OCI-LY1 (cell line): Measurements from ENCODE around the gene FMN2.

ENCODE experiments used
- H2AFZ ChIP-seq: fragments of 200-600 bp; sonication (generic), shearing (Covaris generic); 2 replicates; pipeline ENCODE4 v1.6.0; 2014; ENCODE audit warnings: antibody characterized with exemption, mild to moderate bottlenecking, low read length
- H3F3A ChIP-seq: fragments of 200-600 bp; sonication (generic), shearing (Covaris generic); 2 replicates; pipeline ENCODE4 v1.6.0; 2014; ENCODE audit warnings: mild to moderate bottlenecking, antibody characterized with exemption, low read length, moderate library complexity; ENCODE audit not compliant: insufficient read depth
- H3K27ac ChIP-seq: fragments of 200-600 bp; sonication (generic); 2 replicates; pipeline ENCODE4 v1.5.1; 2014; ENCODE audit warnings: low read length, mixed run types, mild to moderate bottlenecking, low read depth; ENCODE audit not compliant: poor library complexity, severe bottlenecking
- H3K27me3 ChIP-seq: fragments of 200-600 bp; sonication (generic); 2 replicates; pipeline ENCODE4 v1.6.0; 2014; ENCODE audit warnings: antibody characterized with exemption, mild to moderate bottlenecking, low read length, moderate library complexity; ENCODE audit not compliant: insufficient read depth
- H3K36me3 ChIP-seq: fragments of 200-600 bp; sonication (generic); 2 replicates; pipeline ENCODE4 v1.6.1; 2014; ENCODE audit warnings: mild to moderate bottlenecking, antibody characterized with exemption, low read length, moderate library complexity, mixed read lengths; ENCODE audit not compliant: insufficient read depth
- H3K4me1 ChIP-seq: fragments of 200-600 bp; sonication (generic); 2 replicates; pipeline ENCODE4 v1.5.1; 2014; ENCODE audit warnings: mild to moderate bottlenecking, low read length, moderate library complexity; ENCODE audit not compliant: insufficient read depth, severe bottlenecking
- H3K4me2 ChIP-seq: fragments of 200-600 bp; sonication (generic), shearing (Covaris generic); 2 replicates; pipeline ENCODE4 v1.6.1; 2014; ENCODE audit warnings: low read length
- H3K4me3 ChIP-seq: fragments of 200-600 bp; sonication (generic); 2 replicates; pipeline ENCODE4 v1.5.1; 2014; ENCODE audit warnings: low read length, low read depth, mild to moderate bottlenecking, mixed read lengths; ENCODE audit not compliant: poor library complexity, severe bottlenecking
- H3K79me2 ChIP-seq: fragments of 200-600 bp; shearing (Covaris generic); 2 replicates; pipeline ENCODE4 v1.6.1; 2016; ENCODE audit warnings: mixed run types, low read length, mixed read lengths; ENCODE audit not compliant: insufficient read depth
- H3K9ac ChIP-seq: fragments of 200-600 bp; sonication (generic), shearing (Covaris generic); 2 replicates; pipeline ENCODE4 v1.6.1; 2014; ENCODE audit warnings: mild to moderate bottlenecking, low read length, mixed read lengths
- H3K9me2 ChIP-seq: fragments of 200-600 bp; sonication (generic), shearing (Covaris generic); 2 replicates; pipeline ENCODE4 v1.6.1; 2014; ENCODE audit warnings: low read depth, mild to moderate bottlenecking, low read length, mixed read lengths
- H3K9me3 ChIP-seq: fragments of 200-600 bp; shearing (Covaris generic); 2 replicates; pipeline ENCODE4 v1.6.1; 2014; ENCODE audit warnings: low read length, mixed read lengths
- H4K20me1 ChIP-seq: fragments of 200-600 bp; sonication (generic), shearing (Covaris generic); 2 replicates; pipeline ENCODE4 v1.6.0; 2016; ENCODE audit warnings: mild to moderate bottlenecking, low read length; ENCODE audit not compliant: insufficient read depth
- CTCF ChIP-seq: fragments of 200-600 bp; sonication (generic), shearing (Covaris generic); IDR thresholded peaks from 2 replicates; pipeline ENCODE4 v1.5.1; 2017; ENCODE audit warnings: mild to moderate bottlenecking, antibody characterized with exemption, low read length, moderate library complexity, mixed read lengths
- EZH2 ChIP-seq: fragments of 200-600 bp; sonication (generic), shearing (Covaris generic); IDR thresholded peaks from 2 replicates; pipeline ENCODE4 v1.8.0; 2017; ENCODE audit warnings: borderline replicate concordance, mixed run types, mild to moderate bottlenecking, antibody characterized with exemption, low read length, moderate library complexity, mixed read lengths

Gene FMN2

DNA sequence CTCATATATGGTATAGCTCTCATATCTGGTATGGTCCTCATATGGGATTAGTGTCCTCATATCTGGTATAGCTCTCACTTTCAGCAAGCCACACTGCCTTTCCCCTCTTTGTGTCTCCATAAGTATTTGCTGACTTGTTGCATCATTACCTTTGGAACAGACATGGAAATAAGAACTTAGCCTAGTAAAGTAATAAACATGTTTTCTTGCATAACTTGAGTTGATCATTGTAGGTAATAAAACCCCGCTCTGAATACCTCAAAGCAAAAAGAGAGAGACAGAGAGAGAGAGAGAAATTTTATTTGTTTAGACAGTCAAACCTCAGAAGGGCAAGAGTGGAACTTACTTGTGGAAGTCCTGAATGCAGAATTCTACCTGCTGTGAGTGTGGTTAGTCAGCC is 350.0 kb downstream of the FMN2 start:
- Histone ChIP-seq H3K4me2 (no peak overlapping the region), H3K9me2 (no peaks in the 10 kb centered on the region), H3K27me3 (no peaks in the 10 kb centered on the region), H3K36me3 (no peaks in the 10 kb centered on the region), H3K27ac (no peak overlapping the region), H3K9me3 (no peaks in the 10 kb centered on the region), H2AFZ (no peak overlapping the region), H3K9ac (no peak overlapping the region), H3K4me3 (no peak overlapping the region), H4K20me1 (no peaks in the 10 kb centered on the region), H3F3A (no peaks in the 10 kb centered on the region), H3K4me1 (no peaks in the 10 kb centered on the region), H3K79me2 (no peaks in the 10 kb centered on the region)
- TF ChIP-seq EZH2: no peak
- TF ChIP-seq CTCF: no peak

DNA sequence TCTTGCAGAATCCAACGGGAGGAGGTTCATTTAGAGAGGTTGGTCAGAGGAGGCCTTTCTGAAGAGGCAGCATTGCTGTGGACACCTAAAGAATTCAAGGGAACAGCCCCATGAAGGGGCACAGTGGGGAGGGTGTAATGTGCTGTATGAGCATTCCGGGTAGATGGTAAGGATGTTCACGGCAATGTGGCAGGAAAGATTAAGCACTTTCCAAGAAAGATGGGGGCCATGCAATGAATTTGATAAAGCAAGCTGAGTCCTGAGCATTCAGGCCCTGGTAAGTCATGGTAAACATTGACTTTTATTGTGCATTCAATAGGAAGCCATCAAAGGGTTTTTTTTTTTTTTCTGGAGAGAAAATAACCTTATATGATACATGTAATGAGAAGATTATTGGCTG is 353.7 kb downstream of the FMN2 start:
- Histone ChIP-seq H3K36me3 (no peaks in the 10 kb centered on the region), H2AFZ (no peak overlapping the region), H3K4me3 (no peak overlapping the region), H3K27me3 (no peaks in the 10 kb centered on the region), H3K9me2 (no peaks in the 10 kb centered on the region), H3K27ac (no peak overlapping the region), H3K9me3 (no peaks in the 10 kb centered on the region), H3K4me2 (no peak overlapping the region), H4K20me1 (no peaks in the 10 kb centered on the region), H3K9ac (no peak overlapping the region), H3K4me1 (no peaks in the 10 kb centered on the region), H3F3A (no peaks in the 10 kb centered on the region), H3K79me2 (no peaks in the 10 kb centered on the region)
- no peak for TF ChIP-seq EZH2
- TF ChIP-seq CTCF: no peak

- H3K9ac ChIP-seq: no peak overlapping the region
- H3K27ac ChIP-seq: no peak overlapping the region
- no peak for TF ChIP-seq EZH2
- peak; percentile 46 for TF ChIP-seq CTCF
- no peak overlapping the region for H3K4me3 ChIP-seq
- no peaks in the 10 kb centered on the region for H3K36me3 ChIP-seq
- no peaks in the 10 kb centered on the region for H3K79me2 ChIP-seq
- no peaks in the 10 kb centered on the region for H3K9me2 ChIP-seq
- no peaks in the 10 kb centered on the region for H3F3A ChIP-seq
- H4K20me1 ChIP-seq: no peaks in the 10 kb centered on the region
- no peak overlapping the region for H3K4me2 ChIP-seq
- no peaks in the 10 kb centered on the region for H3K27me3 ChIP-seq
- H2AFZ ChIP-seq: no peak overlapping the region
- no peaks in the 10 kb centered on the region for H3K4me1 ChIP-seq
- no peaks in the 10 kb centered on the region for H3K9me3 ChIP-seq
Observed at GRCh38 chr1:240455228-240455821, 363.6 kb downstream of the FMN2 start.
